GM12878 (cell line): ENCODE results near the gene OR2D3.

ENCODE experiments used
- NBN ChIP-seq: fragments of 450-650 bp; IDR thresholded peaks from 2 replicates; pipeline ENCODE4 v1.6.1; 2016
- PML ChIP-seq: IDR thresholded peaks from 2 replicates; pipeline ENCODE4 v1.6.1; 2012; ENCODE audit warnings: low read length, inconsistent platforms
- POLR2A ChIP-seq: IDR thresholded peaks from 2 replicates; pipeline ENCODE4 v1.6.1; 2011; ENCODE audit warnings: low read depth, mild to moderate bottlenecking, low read length
- SREBF1 ChIP-seq: IDR thresholded peaks from 2 replicates; pipeline ENCODE4 v1.6.1; 2012; ENCODE audit warnings: mild to moderate bottlenecking, low read length
- TF ChIP-seq, protein P1 (sequence below), 3 experiments: IDR thresholded peaks in 2 of 3; conservative IDR thresholded peaks in 1 of 3; 2 replicates each; pipeline ENCODE4 v1.5.1; 2011; ENCODE audit warnings: low read depth in 3 of 3, low read length in 3 of 3, mild to moderate bottlenecking in 3 of 3, control low read depth in 2 of 3, moderate library complexity in 2 of 3, inconsistent platforms in 1 of 3, mixed read lengths in 1 of 3; ENCODE audit not compliant: control insufficient read depth in 2 of 3, insufficient read depth in 1 of 3; ENCODE audit errors: extremely low read depth in 1 of 3
- TF ChIP-seq, protein P2 (sequence below): IDR thresholded peaks from 2 replicates; pipeline ENCODE4 v1.6.1; 2012; ENCODE audit warnings: low read depth, low read length, improper control_type of control experiment
- TF ChIP-seq, protein P3 (sequence below): fragments of 450-650 bp; IDR thresholded peaks from 2 replicates; pipeline ENCODE4 v1.6.1; 2017; ENCODE audit warnings: mild to moderate bottlenecking, moderate library complexity

DNA sequence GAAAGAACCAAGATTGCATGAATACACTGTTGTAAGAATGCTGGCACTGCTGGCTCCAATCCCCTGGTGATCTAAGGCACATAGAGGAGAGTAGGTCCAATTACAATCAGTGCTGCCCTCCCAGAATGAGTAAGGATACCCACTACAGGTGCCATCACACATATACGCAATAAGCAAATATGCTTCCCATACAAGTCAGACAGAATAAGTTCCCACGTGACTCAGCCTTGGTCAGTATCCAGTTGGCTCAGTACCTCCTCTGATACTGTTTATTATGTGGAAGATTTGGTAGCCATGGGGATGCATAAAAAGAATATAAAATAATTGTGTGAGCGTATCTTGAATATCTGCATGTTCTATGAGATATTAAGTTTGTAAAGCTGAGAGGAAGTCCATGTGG lies 8.9 kb upstream of the OR2D3 start:
- no peak for TF ChIP-seq POLR2A
- TF ChIP-seq, protein P1, sequence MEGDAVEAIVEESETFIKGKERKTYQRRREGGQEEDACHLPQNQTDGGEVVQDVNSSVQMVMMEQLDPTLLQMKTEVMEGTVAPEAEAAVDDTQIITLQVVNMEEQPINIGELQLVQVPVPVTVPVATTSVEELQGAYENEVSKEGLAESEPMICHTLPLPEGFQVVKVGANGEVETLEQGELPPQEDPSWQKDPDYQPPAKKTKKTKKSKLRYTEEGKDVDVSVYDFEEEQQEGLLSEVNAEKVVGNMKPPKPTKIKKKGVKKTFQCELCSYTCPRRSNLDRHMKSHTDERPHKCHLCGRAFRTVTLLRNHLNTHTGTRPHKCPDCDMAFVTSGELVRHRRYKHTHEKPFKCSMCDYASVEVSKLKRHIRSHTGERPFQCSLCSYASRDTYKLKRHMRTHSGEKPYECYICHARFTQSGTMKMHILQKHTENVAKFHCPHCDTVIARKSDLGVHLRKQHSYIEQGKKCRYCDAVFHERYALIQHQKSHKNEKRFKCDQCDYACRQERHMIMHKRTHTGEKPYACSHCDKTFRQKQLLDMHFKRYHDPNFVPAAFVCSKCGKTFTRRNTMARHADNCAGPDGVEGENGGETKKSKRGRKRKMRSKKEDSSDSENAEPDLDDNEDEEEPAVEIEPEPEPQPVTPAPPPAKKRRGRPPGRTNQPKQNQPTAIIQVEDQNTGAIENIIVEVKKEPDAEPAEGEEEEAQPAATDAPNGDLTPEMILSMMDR (IDR thresholded peaks at IDR 0.05 in 2 of 3, conservative IDR thresholded peaks at IDR 0.05 in 1 of 3; ENCODE audit: control insufficient read depth in 2 of 3, extremely low read depth in 1 of 3, insufficient read depth in 1 of 3, low read depth in 3 of 3, low read length in 3 of 3), result no peak
- TF ChIP-seq SREBF1, result no peak
- TF ChIP-seq, protein P2, sequence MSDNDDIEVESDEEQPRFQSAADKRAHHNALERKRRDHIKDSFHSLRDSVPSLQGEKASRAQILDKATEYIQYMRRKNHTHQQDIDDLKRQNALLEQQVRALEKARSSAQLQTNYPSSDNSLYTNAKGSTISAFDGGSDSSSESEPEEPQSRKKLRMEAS, result no peak
- TF ChIP-seq, protein P3, sequence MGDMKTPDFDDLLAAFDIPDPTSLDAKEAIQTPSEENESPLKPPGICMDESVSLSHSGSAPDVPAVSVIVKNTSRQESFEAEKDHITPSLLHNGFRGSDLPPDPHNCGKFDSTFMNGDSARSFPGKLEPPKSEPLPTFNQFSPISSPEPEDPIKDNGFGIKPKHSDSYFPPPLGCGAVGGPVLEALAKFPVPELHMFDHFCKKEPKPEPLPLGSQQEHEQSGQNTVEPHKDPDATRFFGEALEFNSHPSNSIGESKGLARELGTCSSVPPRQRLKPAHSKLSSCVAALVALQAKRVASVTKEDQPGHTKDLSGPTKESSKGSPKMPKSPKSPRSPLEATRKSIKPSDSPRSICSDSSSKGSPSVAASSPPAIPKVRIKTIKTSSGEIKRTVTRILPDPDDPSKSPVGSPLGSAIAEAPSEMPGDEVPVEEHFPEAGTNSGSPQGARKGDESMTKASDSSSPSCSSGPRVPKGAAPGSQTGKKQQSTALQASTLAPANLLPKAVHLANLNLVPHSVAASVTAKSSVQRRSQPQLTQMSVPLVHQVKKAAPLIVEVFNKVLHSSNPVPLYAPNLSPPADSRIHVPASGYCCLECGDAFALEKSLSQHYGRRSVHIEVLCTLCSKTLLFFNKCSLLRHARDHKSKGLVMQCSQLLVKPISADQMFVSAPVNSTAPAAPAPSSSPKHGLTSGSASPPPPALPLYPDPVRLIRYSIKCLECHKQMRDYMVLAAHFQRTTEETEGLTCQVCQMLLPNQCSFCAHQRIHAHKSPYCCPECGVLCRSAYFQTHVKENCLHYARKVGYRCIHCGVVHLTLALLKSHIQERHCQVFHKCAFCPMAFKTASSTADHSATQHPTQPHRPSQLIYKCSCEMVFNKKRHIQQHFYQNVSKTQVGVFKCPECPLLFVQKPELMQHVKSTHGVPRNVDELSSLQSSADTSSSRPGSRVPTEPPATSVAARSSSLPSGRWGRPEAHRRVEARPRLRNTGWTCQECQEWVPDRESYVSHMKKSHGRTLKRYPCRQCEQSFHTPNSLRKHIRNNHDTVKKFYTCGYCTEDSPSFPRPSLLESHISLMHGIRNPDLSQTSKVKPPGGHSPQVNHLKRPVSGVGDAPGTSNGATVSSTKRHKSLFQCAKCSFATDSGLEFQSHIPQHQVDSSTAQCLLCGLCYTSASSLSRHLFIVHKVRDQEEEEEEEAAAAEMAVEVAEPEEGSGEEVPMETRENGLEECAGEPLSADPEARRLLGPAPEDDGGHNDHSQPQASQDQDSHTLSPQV, result no peak
- no peak for TF ChIP-seq PML
- no peak for TF ChIP-seq NBN
